SU-DHL-6 (cell line): ENCODE measurements around the gene CCDC88C.

ENCODE experiments used
- H2AFZ ChIP-seq: fragments of 200-600 bp; sonication (generic); 2 replicates; pipeline ENCODE4 v1.6.1; 2014; ENCODE audit warnings: low read depth, mild to moderate bottlenecking, moderate library complexity, mixed read lengths, antibody characterized with exemption, low read length; ENCODE audit not compliant: severe bottlenecking
- H3F3A ChIP-seq: fragments of 200-600 bp; shearing (Covaris generic); 2 replicates; pipeline ENCODE4 v1.6.0; 2016; ENCODE audit warnings: antibody characterized with exemption, mild to moderate bottlenecking; ENCODE audit not compliant: insufficient read depth
- H3K27ac ChIP-seq: fragments of 200-600 bp; sonication (generic); 2 replicates; pipeline ENCODE4 v1.5.1; 2016; ENCODE audit warnings: low read depth, mild to moderate bottlenecking, low read length, moderate library complexity, mixed read lengths
- H3K27me3 ChIP-seq: fragments of 200-600 bp; sonication (generic), shearing (Covaris generic); 2 replicates; pipeline ENCODE4 v1.6.0; 2014; ENCODE audit warnings: mild to moderate bottlenecking, low read length
- H3K36me3 ChIP-seq: fragments of 200-600 bp; sonication (generic); 2 replicates; pipeline ENCODE4 v1.6.1; 2014; ENCODE audit warnings: mild to moderate bottlenecking, low read length, mixed read lengths
- H3K4me2 ChIP-seq: fragments of 300-600, 200-600 bp; shearing (Covaris generic), sonication (generic); 2 replicates; pipeline ENCODE4 v1.6.0; 2014; ENCODE audit warnings: low read length, low read depth, mild to moderate bottlenecking; ENCODE audit not compliant: poor library complexity, severe bottlenecking
- H3K4me3 ChIP-seq: fragments of 200-600 bp; sonication (generic); 2 replicates; pipeline ENCODE4 v1.5.1; 2014; ENCODE audit warnings: antibody characterized with exemption, low read length, mild to moderate bottlenecking, mixed read lengths; ENCODE audit not compliant: insufficient read depth, poor library complexity, severe bottlenecking
- H3K79me2 ChIP-seq: fragments of 200-600 bp; sonication (generic); 2 replicates; pipeline ENCODE4 v1.6.1; 2014; ENCODE audit warnings: mild to moderate bottlenecking, low read length, moderate library complexity; ENCODE audit not compliant: insufficient read depth
- H3K9ac ChIP-seq: fragments of 200-600 bp; sonication (generic); 2 replicates; pipeline ENCODE4 v1.7.0; 2014; ENCODE audit warnings: mild to moderate bottlenecking, low read length
- H3K9me2 ChIP-seq: fragments of 200-600 bp; sonication (generic); replicated peaks from 2 replicates; pipeline ENCODE4 v1.6.1; 2014; ENCODE audit warnings: low read length; ENCODE audit not compliant: insufficient read depth
- H3K9me3 ChIP-seq: fragments of 200-600 bp; sonication (generic); 2 replicates; pipeline ENCODE4 v1.6.1; 2014; ENCODE audit warnings: low read length, mixed read lengths; ENCODE audit not compliant: insufficient read depth
- H4K20me1 ChIP-seq: fragments of 200-600 bp; sonication (generic); 2 replicates; pipeline ENCODE4 v1.6.1; 2014; ENCODE audit warnings: low read depth, mild to moderate bottlenecking, antibody characterized with exemption, low read length, moderate library complexity, mixed read lengths
- EZH2phosphoT487 ChIP-seq: fragments of 200-600 bp; sonication (generic), shearing (Covaris generic); conservative IDR thresholded peaks from 2 replicates; pipeline ENCODE4 v1.6.1; 2018; ENCODE audit warnings: mild to moderate bottlenecking, antibody characterized with exemption, low read length, moderate library complexity, mixed read lengths
- TF ChIP-seq, protein P1 (sequence below): fragments of 200-600 bp; sonication (generic); IDR thresholded peaks from one replicate; pipeline ENCODE4 v1.5.1; 2017; ENCODE audit warnings: antibody characterized with exemption, mild to moderate bottlenecking, low read length, moderate library complexity; ENCODE audit not compliant: insufficient read depth, poor library complexity, severe bottlenecking

Gene CCDC88C

DNA sequence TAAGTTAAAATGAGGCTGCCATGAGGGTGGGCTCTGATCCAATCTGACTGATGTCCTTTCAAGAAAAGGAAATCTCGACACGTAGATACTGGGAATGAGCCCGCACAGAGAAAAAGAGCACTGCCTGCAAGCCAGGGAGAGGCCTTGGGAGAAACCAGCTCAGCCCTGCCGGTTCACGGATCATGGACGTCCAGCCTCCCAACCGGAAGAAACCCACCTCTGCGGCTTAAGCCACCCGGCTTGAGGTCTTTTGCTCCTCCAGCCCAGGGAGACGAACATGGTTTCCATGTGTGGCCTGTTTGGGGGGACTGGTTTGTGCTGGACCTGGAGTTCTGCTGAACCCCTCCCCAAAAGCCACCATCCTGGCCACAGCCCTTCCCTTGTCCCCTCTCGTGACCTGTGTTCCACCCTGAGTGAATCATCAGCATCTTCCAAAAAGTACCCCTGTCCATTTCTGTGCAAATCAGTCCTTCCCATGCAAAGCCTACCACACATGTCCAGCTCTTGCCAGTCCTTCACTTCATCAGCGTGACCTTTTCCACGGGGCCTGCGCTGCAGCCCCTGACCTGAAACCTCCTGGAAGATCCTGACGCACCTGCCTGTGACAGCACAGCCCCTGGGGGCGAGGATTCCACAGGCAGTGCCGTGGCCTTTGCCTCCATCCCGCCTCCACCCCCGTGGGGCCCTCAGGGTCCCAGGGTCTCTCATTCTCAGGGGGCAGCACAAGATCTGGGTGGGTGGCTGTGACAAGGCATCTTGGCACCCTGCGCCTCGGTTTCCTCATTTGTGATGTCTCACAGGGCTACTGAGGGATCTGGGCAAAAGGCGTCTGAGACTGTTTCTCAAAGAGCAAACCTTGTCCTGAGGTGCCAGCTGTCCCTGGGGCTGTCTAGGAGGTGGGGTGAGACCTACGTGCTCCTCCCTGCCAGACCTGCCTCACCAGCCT is 121.5 kb downstream of the CCDC88C start:
- H3K27me3 ChIP-seq, result no peaks in the 10 kb centered on the region
- H2AFZ ChIP-seq, result no peak overlapping the region
- H3K9me3 ChIP-seq, result no peaks in the 10 kb centered on the region
- H3K79me2 ChIP-seq, result no peaks in the 10 kb centered on the region
- H4K20me1 ChIP-seq, result no peaks in the 10 kb centered on the region
- TF ChIP-seq EZH2phosphoT487, result no peak
- TF ChIP-seq, protein P1, sequence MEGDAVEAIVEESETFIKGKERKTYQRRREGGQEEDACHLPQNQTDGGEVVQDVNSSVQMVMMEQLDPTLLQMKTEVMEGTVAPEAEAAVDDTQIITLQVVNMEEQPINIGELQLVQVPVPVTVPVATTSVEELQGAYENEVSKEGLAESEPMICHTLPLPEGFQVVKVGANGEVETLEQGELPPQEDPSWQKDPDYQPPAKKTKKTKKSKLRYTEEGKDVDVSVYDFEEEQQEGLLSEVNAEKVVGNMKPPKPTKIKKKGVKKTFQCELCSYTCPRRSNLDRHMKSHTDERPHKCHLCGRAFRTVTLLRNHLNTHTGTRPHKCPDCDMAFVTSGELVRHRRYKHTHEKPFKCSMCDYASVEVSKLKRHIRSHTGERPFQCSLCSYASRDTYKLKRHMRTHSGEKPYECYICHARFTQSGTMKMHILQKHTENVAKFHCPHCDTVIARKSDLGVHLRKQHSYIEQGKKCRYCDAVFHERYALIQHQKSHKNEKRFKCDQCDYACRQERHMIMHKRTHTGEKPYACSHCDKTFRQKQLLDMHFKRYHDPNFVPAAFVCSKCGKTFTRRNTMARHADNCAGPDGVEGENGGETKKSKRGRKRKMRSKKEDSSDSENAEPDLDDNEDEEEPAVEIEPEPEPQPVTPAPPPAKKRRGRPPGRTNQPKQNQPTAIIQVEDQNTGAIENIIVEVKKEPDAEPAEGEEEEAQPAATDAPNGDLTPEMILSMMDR, result no peak
- no peak overlapping the region for H3K4me3 ChIP-seq
- H3K9me2 ChIP-seq, result no peaks in the 10 kb centered on the region
- no peak overlapping the region for H3K4me2 ChIP-seq
- no peaks in the 10 kb centered on the region for H3F3A ChIP-seq
- H3K27ac ChIP-seq, result no peak overlapping the region
- H3K36me3 ChIP-seq, result peaks cover 21% of the 10 kb centered on the region; the same call in 1 of the 2 replicates
- no peak overlapping the region for H3K9ac ChIP-seq

- Histone ChIP-seq H3K27ac (no peak overlapping the region), H3K27me3 (no peaks in the 10 kb centered on the region), H3K79me2 (no peaks in the 10 kb centered on the region), H3K4me3 (no peak overlapping the region), H4K20me1 (no peaks in the 10 kb centered on the region), H3K9ac (no peak overlapping the region), H3K4me2 (no peak overlapping the region), H3K9me3 (no peaks in the 10 kb centered on the region), H3K9me2 (no peaks in the 10 kb centered on the region), H3F3A (no peaks in the 10 kb centered on the region), H3K36me3 (peaks cover 21% of the 10 kb centered on the region; the same call in 1 of the 2 replicates), H2AFZ (no peak overlapping the region)
- no peak for TF ChIP-seq EZH2phosphoT487
These were observed 122.3 kb downstream of the CCDC88C start for GRCh38 chr14:91295276-91295845.

GRCh38 chr14:91294153-91294552 is 123.5 kb downstream of the CCDC88C start:
- TF ChIP-seq EZH2phosphoT487, result no peak
- TF ChIP-seq, protein P1, result no peak
- Histone ChIP-seq H3K4me3 (no peak overlapping the region), H3F3A (0 out of 2 replicates have a peak, but pooled peaks cover 2% of the 10 kb centered on the region), H3K79me2 (no peaks in the 10 kb centered on the region), H3K9me3 (no peaks in the 10 kb centered on the region), H3K9ac (no peak overlapping the region), H3K4me2 (no peak overlapping the region), H3K9me2 (no peaks in the 10 kb centered on the region), H3K36me3 (peaks cover 24% of the 10 kb centered on the region; the same call in 1 of the 2 replicates), H2AFZ (no peak overlapping the region), H3K27ac (no peak overlapping the region), H4K20me1 (no peaks in the 10 kb centered on the region), H3K27me3 (no peaks in the 10 kb centered on the region)
